Measurements from ENCODE around the gene SMARCA4. TPM values are rescaled to one million over a fixed set of nuclear protein-coding genes. Genes with fewer than 3 reads are reported as not detected.
A peak's percentile ranks its signal among the peaks of the same experiment; 100 is the strongest.
"Not testable (repeated sequence)": the region's sequence is repeated elsewhere in the genome, so short reads cannot be mapped to it uniquely, and the experiment has no call there.

Gene SMARCA4
- polyA plus RNA-seq, 1 experiment, result 41.6 TPM

DNA sequence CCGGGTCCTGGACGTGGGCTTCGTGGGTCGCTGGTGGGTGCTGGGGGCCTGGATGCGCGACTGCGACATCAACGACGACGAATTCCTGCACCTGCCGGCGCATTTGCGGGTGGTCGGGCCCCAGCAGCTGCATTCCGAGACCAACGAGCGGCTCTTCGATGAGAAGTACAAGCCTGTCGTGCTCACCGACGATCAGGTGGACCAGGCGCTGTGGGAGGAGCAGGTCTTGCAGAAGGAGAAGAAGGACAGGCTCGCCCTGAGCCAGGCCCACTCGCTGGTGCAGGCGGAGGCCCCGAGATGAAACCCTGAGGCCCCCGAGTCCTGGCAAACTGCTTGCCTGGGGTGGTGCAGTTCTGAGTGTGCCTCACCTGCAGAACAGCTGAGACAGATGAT, 31.4 kb upstream of the SMARCA4 start:
- ChIA-PET CTCF (interaction anchor here (0.6 to 3.3 kb wide), 2 partner anchors 13 to 14 kb away, joined by 4 to 26 read pairs; no protein-coding TSS in a partner anchor), POLR2A (interaction anchor here (0.6 kb wide), 1 partner anchor 25 kb away, joined by 3 read pairs; no protein-coding TSS in a partner anchor)
- Histone ChIP-seq H3K4me3 (ENCODE audit: low read depth, low read length) (peak overlapping the region; percentile 86), H3K27me3 (ENCODE audit: control insufficient read depth, insufficient read depth, low read length) (no peaks in the 10 kb centered on the region), H3K27ac (ENCODE audit: low read depth, low read length) (no peak overlapping the region), H3K9me3 (ENCODE audit: control insufficient read depth, insufficient read depth, low read length) (no peaks in the 10 kb centered on the region)
- DNase-seq (ENCODE audit: low read depth, low spot score), result no peak
- TF ChIP-seq, protein P1, sequence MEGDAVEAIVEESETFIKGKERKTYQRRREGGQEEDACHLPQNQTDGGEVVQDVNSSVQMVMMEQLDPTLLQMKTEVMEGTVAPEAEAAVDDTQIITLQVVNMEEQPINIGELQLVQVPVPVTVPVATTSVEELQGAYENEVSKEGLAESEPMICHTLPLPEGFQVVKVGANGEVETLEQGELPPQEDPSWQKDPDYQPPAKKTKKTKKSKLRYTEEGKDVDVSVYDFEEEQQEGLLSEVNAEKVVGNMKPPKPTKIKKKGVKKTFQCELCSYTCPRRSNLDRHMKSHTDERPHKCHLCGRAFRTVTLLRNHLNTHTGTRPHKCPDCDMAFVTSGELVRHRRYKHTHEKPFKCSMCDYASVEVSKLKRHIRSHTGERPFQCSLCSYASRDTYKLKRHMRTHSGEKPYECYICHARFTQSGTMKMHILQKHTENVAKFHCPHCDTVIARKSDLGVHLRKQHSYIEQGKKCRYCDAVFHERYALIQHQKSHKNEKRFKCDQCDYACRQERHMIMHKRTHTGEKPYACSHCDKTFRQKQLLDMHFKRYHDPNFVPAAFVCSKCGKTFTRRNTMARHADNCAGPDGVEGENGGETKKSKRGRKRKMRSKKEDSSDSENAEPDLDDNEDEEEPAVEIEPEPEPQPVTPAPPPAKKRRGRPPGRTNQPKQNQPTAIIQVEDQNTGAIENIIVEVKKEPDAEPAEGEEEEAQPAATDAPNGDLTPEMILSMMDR (IDR thresholded peaks at IDR 0.05; ENCODE audit: low read depth, low read length), result no peak

DNA sequence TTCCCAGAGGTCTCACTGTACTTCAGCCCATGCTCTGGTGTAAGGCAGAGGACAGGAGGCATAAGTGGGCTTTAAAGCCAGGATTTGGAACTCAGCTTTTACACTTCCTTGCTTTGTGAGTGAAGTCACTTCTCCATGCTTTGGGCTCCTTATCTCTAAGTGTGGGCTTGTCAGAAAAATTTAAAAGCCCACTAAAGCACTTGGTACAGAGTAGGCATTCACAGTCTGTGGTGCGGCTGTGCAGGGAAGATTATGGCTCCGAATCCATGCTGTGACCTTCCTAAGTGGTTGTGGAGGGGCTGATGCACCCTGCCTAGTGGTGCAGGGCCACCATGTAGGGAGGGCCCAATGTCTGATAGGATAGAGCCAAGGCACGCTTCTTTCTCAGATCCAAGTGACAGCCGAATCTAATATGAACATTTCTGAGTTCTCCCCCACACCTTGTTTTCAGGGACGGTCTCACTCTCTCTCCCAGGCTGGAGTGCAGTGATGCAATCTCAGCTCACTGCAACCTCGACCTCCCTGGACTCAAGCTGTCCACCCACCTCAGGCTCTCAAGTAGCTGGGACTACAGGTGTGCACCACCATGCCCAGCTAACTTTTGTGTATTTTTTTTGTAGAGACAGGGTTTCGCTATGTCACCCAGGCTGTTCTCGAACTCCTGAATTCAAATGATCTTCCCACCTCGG, 25.3 kb upstream of the SMARCA4 start:
- no peaks in the 10 kb centered on the region for H3K27me3 ChIP-seq (ENCODE audit: control insufficient read depth, insufficient read depth, low read length)
- H3K4me3 ChIP-seq (ENCODE audit: low read depth, low read length), result no peak overlapping the region
- TF ChIP-seq, protein P1 (IDR thresholded peaks at IDR 0.05; ENCODE audit: low read depth, low read length), result no peak
- ChIA-PET CTCF (interaction anchor here (0.7 to 3.3 kb wide), 20 partner anchors 10 to 512 kb away, joined by 3 to 22 read pairs (median 6); partner anchors contain the start of gene LDLR), POLR2A (no interaction called here)
- H3K27ac ChIP-seq (ENCODE audit: low read depth, low read length), result peak overlapping the region; percentile 11
- H3K9me3 ChIP-seq (ENCODE audit: control insufficient read depth, insufficient read depth, low read length), result no peaks in the 10 kb centered on the region
- no peak for DNase-seq (ENCODE audit: low read depth, low spot score)

DNA sequence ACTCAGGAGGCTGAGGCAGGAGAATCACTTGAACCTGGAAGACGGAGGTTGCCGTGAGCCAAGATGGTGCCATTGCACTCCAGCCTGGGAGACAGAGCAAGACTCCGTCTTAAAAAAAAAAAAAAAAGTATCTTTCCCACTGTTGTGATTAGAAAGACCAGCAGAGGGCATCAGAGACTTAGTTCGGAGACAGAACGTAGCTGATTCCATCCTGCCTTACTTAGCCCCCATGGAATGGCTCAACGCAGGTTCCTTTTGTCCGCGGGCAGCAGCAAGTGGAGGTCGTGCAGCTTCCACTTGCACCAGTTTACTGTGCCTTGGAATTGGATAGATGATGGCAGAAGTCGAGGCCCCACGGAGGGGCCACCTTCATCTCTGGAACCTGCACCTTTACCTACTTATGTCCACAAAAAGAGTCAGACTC, 24.2 kb upstream of the SMARCA4 start:
- Histone ChIP-seq H3K4me3 (ENCODE audit: low read depth, low read length) (no peak overlapping the region), H3K27me3 (ENCODE audit: control insufficient read depth, insufficient read depth, low read length) (no peaks in the 10 kb centered on the region), H3K9me3 (ENCODE audit: control insufficient read depth, insufficient read depth, low read length) (no peaks in the 10 kb centered on the region), H3K27ac (ENCODE audit: low read depth, low read length) (no peak overlapping the region)
- POLR2A ChIA-PET, result interaction anchor here (0.5 to 1.1 kb wide), 4 partner anchors 24 to 1582 kb away, joined by 3 to 5 read pairs (median 4); partner anchors contain the start of gene SMARCA4
- TF ChIP-seq, protein P1 (IDR thresholded peaks at IDR 0.05; ENCODE audit: low read depth, low read length), result peak; percentile 69
- peak; percentile 71 for DNase-seq (ENCODE audit: low read depth, low spot score)
- CTCF ChIA-PET, result interaction anchor here (0.6 to 3.3 kb wide), 32 partner anchors 8 to 738 kb away, joined by 3 to 22 read pairs (median 4); partner anchors contain the start of gene LDLR

DNA sequence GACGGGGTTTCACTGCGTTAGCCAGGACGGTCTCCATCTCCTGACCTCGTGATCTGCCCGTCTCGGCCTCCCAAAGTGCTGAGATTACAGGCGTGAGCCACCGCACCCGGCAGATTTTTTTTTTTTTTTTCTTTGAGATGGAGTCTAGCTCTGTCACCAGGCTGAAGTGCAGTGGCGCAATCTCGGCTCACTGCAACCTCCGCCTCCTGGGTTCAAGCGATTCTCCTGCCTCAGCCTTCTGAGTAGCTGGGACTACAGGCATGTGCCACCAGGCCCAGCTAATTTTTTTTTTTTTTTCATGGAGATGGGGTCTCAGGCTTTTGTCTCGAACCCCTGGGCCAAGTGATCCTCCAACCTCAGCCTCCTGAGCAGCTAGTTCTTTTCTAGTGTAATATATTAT, 19.2 kb upstream of the SMARCA4 start:
- POLR2A ChIA-PET, result interaction anchor here (0.6 to 1.2 kb wide), 5 partner anchors 14 to 498 kb away, joined by 3 to 5 read pairs (median 4); no protein-coding TSS in a partner anchor
- not testable (repeated sequence) for H3K9me3 ChIP-seq (ENCODE audit: control insufficient read depth, insufficient read depth, low read length); H3K4me3 ChIP-seq (ENCODE audit: low read depth, low read length); DNase-seq (ENCODE audit: low read depth, low spot score); H3K27me3 ChIP-seq (ENCODE audit: control insufficient read depth, insufficient read depth, low read length); H3K27ac ChIP-seq (ENCODE audit: low read depth, low read length)
- CTCF ChIA-PET, result interaction anchor here (0.6 to 2.6 kb wide), 23 partner anchors 10 to 156 kb away, joined by 3 to 26 read pairs (median 5); partner anchors contain the start of gene SMARCA4

DNA sequence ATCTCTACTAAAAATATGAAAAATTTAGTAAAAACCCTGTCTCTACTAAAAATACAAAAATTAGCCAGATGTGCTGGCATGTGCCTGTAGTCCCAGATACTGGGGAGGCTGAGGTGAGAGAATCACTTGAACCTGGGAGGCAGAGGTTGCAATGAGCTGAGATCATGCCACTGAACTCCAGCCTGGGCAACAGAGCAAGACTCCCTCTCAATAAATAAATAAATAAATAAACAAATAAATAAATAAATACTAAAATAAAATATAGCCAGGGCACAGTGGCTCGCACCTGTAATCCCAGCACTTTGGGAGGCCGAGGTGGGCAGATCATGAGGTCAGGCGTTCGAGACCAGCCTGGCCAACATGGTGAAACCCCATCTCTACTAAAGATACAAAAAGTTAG, 17.4 kb upstream of the SMARCA4 start:
- CTCF ChIA-PET, result interaction anchor here (0.6 kb wide), 1 partner anchor 14 kb away, joined by 4 read pairs; no protein-coding TSS in a partner anchor
- not testable (repeated sequence) for H3K27me3 ChIP-seq (ENCODE audit: control insufficient read depth, insufficient read depth, low read length); H3K4me3 ChIP-seq (ENCODE audit: low read depth, low read length); H3K9me3 ChIP-seq (ENCODE audit: control insufficient read depth, insufficient read depth, low read length); H3K27ac ChIP-seq (ENCODE audit: low read depth, low read length); DNase-seq (ENCODE audit: low read depth, low spot score)
- POLR2A ChIA-PET, result interaction anchor here (0.5 kb wide), 1 partner anchor 20 kb away, joined by 8 read pairs; no protein-coding TSS in a partner anchor

DNA sequence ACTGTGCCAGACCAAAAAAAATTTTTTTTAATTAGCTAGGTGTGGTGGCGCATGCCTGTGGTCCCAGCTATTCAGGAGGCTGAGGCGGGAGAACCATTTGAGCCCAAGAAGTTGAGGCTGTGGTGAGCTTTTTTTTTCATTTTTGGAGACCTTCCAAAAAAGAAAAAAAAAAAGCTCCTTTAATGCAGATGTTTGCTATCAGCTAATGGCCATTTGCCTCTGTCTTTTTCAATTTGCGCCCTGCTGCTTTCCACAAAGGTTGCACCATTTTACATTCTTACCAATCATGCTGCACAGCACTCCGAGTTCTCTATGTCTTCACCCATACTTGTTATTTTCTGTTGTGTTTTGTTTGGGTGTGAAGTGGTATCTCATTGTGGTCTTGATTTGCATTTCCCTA, 15.6 kb upstream of the SMARCA4 start:
- TF ChIP-seq, protein P1 (IDR thresholded peaks at IDR 0.05; ENCODE audit: low read depth, low read length), result no peak
- no peak overlapping the region for H3K27ac ChIP-seq (ENCODE audit: low read depth, low read length)

More for the DNA sequence above, 15.6 kb upstream of the SMARCA4 start:
- no peaks in the 10 kb centered on the region for H3K27me3 ChIP-seq (ENCODE audit: control insufficient read depth, insufficient read depth, low read length)
- CTCF ChIA-PET, result interaction anchor here (0.6 to 1.2 kb wide), 4 partner anchors 8 to 687 kb away, joined by 3 to 4 read pairs (median 4); partner anchors contain the start of gene DNM2
- POLR2A ChIA-PET, result interaction anchor here (0.6 kb wide), 1 partner anchor 46 kb away, joined by 3 read pairs; no protein-coding TSS in a partner anchor
- no peak overlapping the region for H3K4me3 ChIP-seq (ENCODE audit: low read depth, low read length)
- H3K9me3 ChIP-seq (ENCODE audit: control insufficient read depth, insufficient read depth, low read length), result no peaks in the 10 kb centered on the region
- no peak for DNase-seq (ENCODE audit: low read depth, low spot score)

All from AG04450 (cell line).